Endothelial cell of umbilical vein (primary cell): Measurements from ENCODE around the gene ARL9. TPM values are rescaled to one million over a fixed set of nuclear protein-coding genes. Genes with fewer than 3 reads are reported as not detected.

Experiments
- BruUV-seq: library from RNA; stranded (reverse); fragments of 400-500 nt; replicated peaks from 2 replicates; lab custom pipeline; 2021; lab: Mats Ljungman, UMichigan
- CTCF ChIA-PET: fragments of 300-600, 350-600 bp; sonication (Branson Sonifier 250); formaldehyde crosslinking; loops from one replicate; lab custom pipeline; 2021; ENCODE audit warnings: antibody characterized with exemption, inconsistent platforms; lab: Charles Lee
- POLR2A ChIA-PET: fragments of 300-600, 350-600 bp; sonication (Branson Sonifier 250); formaldehyde crosslinking; loops from one replicate; lab custom pipeline; 2021; ENCODE audit warnings: antibody characterized with exemption, inconsistent platforms; lab: Charles Lee
- DNase-seq: peaks from one replicate; pipeline ENCODE4 v3.0.0-alpha.2; 2011; ENCODE audit warnings: low read depth, low spot score
- FAIRE-seq: peaks from 2 replicates; lab custom pipeline; 2011; peaks lifted over from hg19 to GRCh38; lab: Jason Lieb, UNC
- H2AFZ ChIP-seq: 2 replicates; pipeline ENCODE4 v1.6.0; 2012; ENCODE audit warnings: low read depth, low read length, control low read depth, inconsistent platforms
- H3K27ac ChIP-seq: 2 replicates; pipeline ENCODE4 v1.5.1; 2011; ENCODE audit warnings: low read depth, mild to moderate bottlenecking, control low read depth, low read length, moderate library complexity; ENCODE audit not compliant: insufficient read depth
- H3K27me3 ChIP-seq, 2 experiments: 2 replicates each; pipeline versions ENCODE4 v1.6.0 to v1.6.1; 2011; ENCODE audit warnings: low read length in 2 of 2, mixed read lengths in 1 of 2; ENCODE audit not compliant: control insufficient read depth in 2 of 2, insufficient read depth in 2 of 2
- H3K36me3 ChIP-seq, 2 experiments: 2 replicates in 1 of 2; 3 replicates in 1 of 2; pipeline ENCODE4 v1.5.1; 2011; ENCODE audit warnings: low read length in 2 of 2, mild to moderate bottlenecking in 1 of 2, moderate library complexity in 1 of 2; ENCODE audit not compliant: control insufficient read depth in 2 of 2, insufficient read depth in 2 of 2; ENCODE audit errors: extremely low read depth in 1 of 2
- H3K4me1 ChIP-seq: 3 replicates; pipeline ENCODE4 v1.5.1; 2011; ENCODE audit warnings: mild to moderate bottlenecking, low read length; ENCODE audit not compliant: control insufficient read depth, insufficient read depth; ENCODE audit errors: extremely low read depth
- H3K4me2 ChIP-seq: 2 replicates; pipeline ENCODE4 v1.6.1; 2011; ENCODE audit warnings: low read length, control low read depth, mixed read lengths; ENCODE audit not compliant: insufficient read depth
- H3K4me3 ChIP-seq, 3 experiments: fragments of 200-600 bp in 1 of 3; sonication (generic), shearing (Covaris generic) in 1 of 3; replicated peaks in 1 of 3; 2 replicates each; pipeline ENCODE4 v1.5.1; 2011 to 2016; ENCODE audit warnings: control low read depth in 3 of 3, low read length in 3 of 3, mild to moderate bottlenecking in 2 of 3, inconsistent platforms in 1 of 3, low read depth in 1 of 3, moderate library complexity in 1 of 3; ENCODE audit not compliant: insufficient read depth in 1 of 3
- H3K79me2 ChIP-seq: 2 replicates; pipeline ENCODE4 v1.6.0; 2012; ENCODE audit warnings: low read length, inconsistent platforms; ENCODE audit not compliant: control insufficient read depth, insufficient read depth
- H3K9ac ChIP-seq: replicated peaks from 2 replicates; pipeline ENCODE3; 2011; ENCODE audit warnings: low read length, control low read depth; ENCODE audit not compliant: insufficient read depth; ENCODE audit errors: extremely low read depth
- H3K9me1 ChIP-seq: replicated peaks from 3 replicates; pipeline ENCODE4 v1.6.0; 2011; ENCODE audit warnings: mild to moderate bottlenecking, low read length; ENCODE audit not compliant: control insufficient read depth, insufficient read depth; ENCODE audit errors: extremely low read depth
- H3K9me3 ChIP-seq: replicated peaks from 2 replicates; pipeline ENCODE4 v1.5.1; 2012; ENCODE audit warnings: low read length, inconsistent platforms; ENCODE audit not compliant: control insufficient read depth, insufficient read depth
- H4K20me1 ChIP-seq: replicated peaks from 2 replicates; pipeline ENCODE3; 2011; ENCODE audit warnings: mild to moderate bottlenecking, low read length; ENCODE audit not compliant: control insufficient read depth, insufficient read depth; ENCODE audit errors: extremely low read depth
- FOS ChIP-seq: IDR thresholded peaks from 2 replicates; pipeline ENCODE4 v1.6.1; 2011; ENCODE audit warnings: mild to moderate bottlenecking, low read length, moderate library complexity, borderline replicate concordance; ENCODE audit not compliant: insufficient read depth
- GATA2 ChIP-seq: IDR thresholded peaks from 2 replicates; pipeline ENCODE4 v1.7.0; 2011; ENCODE audit warnings: low read depth, mild to moderate bottlenecking, moderate library complexity, mixed read lengths, low read length; ENCODE audit not compliant: insufficient read length, insufficient read depth
- JUN ChIP-seq: IDR thresholded peaks from 2 replicates; pipeline ENCODE4 v1.6.1; 2011; ENCODE audit warnings: borderline replicate concordance, low read depth; ENCODE audit not compliant: insufficient read length, insufficient read depth
- MAX ChIP-seq: IDR thresholded peaks from 2 replicates; pipeline ENCODE4 v1.6.1; 2011; ENCODE audit not compliant: insufficient read depth, insufficient read length
- MYC ChIP-seq: IDR thresholded peaks from one replicate; pipeline ENCODE4 v1.6.1; 2011; ENCODE audit warnings: mild to moderate bottlenecking, low read depth, low read length
- POLR2AphosphoS5 ChIP-seq: IDR thresholded peaks from 2 replicates; pipeline ENCODE4 v1.6.1; 2012; ENCODE audit warnings: low read depth, mild to moderate bottlenecking, control low read depth, low read length, moderate library complexity; ENCODE audit not compliant: insufficient read depth
- dilution Hi-C: fragments of 300-500 bp; cut with MboI; formaldehyde crosslinking; loops from one replicate; pipeline ENCODE4 v1.15.0; 2019; ENCODE audit warnings: low sequenced_read_pairs; ENCODE audit not compliant: extremely low pct_ligation_motif_present
- intact Hi-C: fragments of 100-400 bp; cut with micrococcal nuclease; formaldehyde crosslinking; loops from one replicate; pipeline ENCODE4 v1.10.0; 2022
- polyA plus RNA-seq, 4 experiments: library from polyadenylated mRNA; depleted of rRNA in 3 of 4; stranded (reverse) in 3 of 4; unstranded in 1 of 4; fragments of >200 nt; gene quantifications; 2 replicates each; pipeline versions ENCODE4 v1.2.1 to v1.2.3, GENCODE V29; 2011 to 2012; ENCODE audit warnings: missing spikeins in 1 of 4
- total RNA-seq: library from RNA; stranded (reverse); gene quantifications from 2 replicates; pipeline ENCODE4 v1.2.3, GENCODE V29; 2021

ARL9 gene
- total and polyA plus RNA-seq, 2 donors (not counting 3 experiments of a cell fraction or from before 2014, with no cell fraction given), result 0.40 to 1.1 TPM

- H3K79me2 ChIP-seq, result no peaks in the 10 kb centered on the region
- no peak overlapping the region for H3K4me3 ChIP-seq
- no peaks in the 10 kb centered on the region for H3K4me1 ChIP-seq
- dilution Hi-C loops, result no loop called here
- ChIA-PET CTCF (interaction anchor here (0.8 to 2.1 kb wide), 4 partner anchors 8 to 267 kb away, joined by 3 to 11 read pairs (median 4); no protein-coding TSS in a partner anchor), POLR2A (no interaction called here)
- H2AFZ ChIP-seq, result no peak overlapping the region
- H3K27ac ChIP-seq, result no peak overlapping the region
- FAIRE-seq (no peak), DNase-seq (no peak)
- H3K9ac ChIP-seq, result no peak overlapping the region
- H3K27me3 ChIP-seq, result no peaks in the 10 kb centered on the region
- no peaks in the 10 kb centered on the region for H3K9me3 ChIP-seq
- intact Hi-C loops, result no loop called here
- H3K9me1 ChIP-seq, result no peaks in the 10 kb centered on the region
- no TSS peak for BruUV-seq
- H3K4me2 ChIP-seq, result no peak overlapping the region
- H3K36me3 ChIP-seq, result no peaks in the 10 kb centered on the region
- H4K20me1 ChIP-seq, result no peaks in the 10 kb centered on the region
- TF ChIP-seq FOS (no peak), MAX (no peak), MYC (no peak), GATA2 (no peak), POLR2AphosphoS5 (no peak), JUN (no peak)
These were observed 64.5 kb downstream of the ARL9 start for GRCh38 chr4:56570041-56570440.

Other genes starting within 250 kb of the ARL9 start
- gene AASDH, start 118.3 kb upstream of the ARL9 start, total RNA-seq, result 6.9 and 9.5 TPM in 2 replicates
- 4.2 and 4.5 TPM in 2 replicates for gene AASDH, start 118.3 kb upstream of the ARL9 start, polyA plus RNA-seq
- 21.8 and 25.5 TPM in 2 replicates for gene PPAT, start 70.2 kb upstream of the ARL9 start, total RNA-seq
- 3.4 and 4.3 TPM in 2 replicates for gene PPAT, start 70.2 kb upstream of the ARL9 start, polyA plus RNA-seq
- 124 and 135 TPM in 2 replicates for gene PAICS, start 69.5 kb upstream of the ARL9 start, total RNA-seq
- gene PAICS, start 69.5 kb upstream of the ARL9 start, polyA plus RNA-seq, result 73.8 and 85.9 TPM in 2 replicates
- gene SRP72, start 38.2 kb upstream of the ARL9 start, total RNA-seq, result 132 and 145 TPM in 2 replicates
- gene SRP72, start 38.2 kb upstream of the ARL9 start, polyA plus RNA-seq, result 33.9 and 65.7 TPM in 2 replicates
- 0.62 and 5.8 TPM in 2 replicates for gene HOPX, start 175.5 kb downstream of the ARL9 start, total RNA-seq
- gene HOPX, start 175.5 kb downstream of the ARL9 start, polyA plus RNA-seq, result 2.3 and 3.8 TPM in 2 replicates